NCI-H526 (cell line): ENCODE results near the gene DNAJB11.
"Not testable (repeated sequence)": the region's sequence is repeated elsewhere in the genome, so short reads cannot be mapped to it uniquely, and the experiment has no call there.

Source experiments
- DNase-seq, 2 experiments: peaks; one replicate each; lab custom pipeline; 2025; lab: John Stamatoyannopoulos, UW

DNAJB11 gene

GRCh38 chr3:186570096-186570940, at the start of gene DNAJB11:
Gene DNAJB11, plus strand, starts transcription at chr3:186570720. Its CDS starts 178 bp downstream, at chr3:186570898.
- DNase-seq = peak; percentile 99

- DNase-seq = peak in 1 of 2 experiments; percentile 21
These were observed 49.3 kb upstream of the DNAJB11 start for GRCh38 chr3:186520957-186521842.

GRCh38 chr3:186523022-186523421, 47.5 kb upstream of the DNAJB11 start:
- DNase-seq = no peak

GRCh38 chr3:186523434-186523833, 47.1 kb upstream of the DNAJB11 start:
- no peak for DNase-seq

- no peak for DNase-seq
These were observed 45.9 kb upstream of the DNAJB11 start for GRCh38 chr3:186524616-186525015.

- no peak for DNase-seq
These were observed 44.9 kb upstream of the DNAJB11 start for GRCh38 chr3:186525369-186526255.

GRCh38 chr3:186526256-186526606, 44.3 kb upstream of the DNAJB11 start:
- DNase-seq = no peak

- peak in 1 of 2 experiments; percentile 14 for DNase-seq
These were observed 41.1 kb upstream of the DNAJB11 start for GRCh38 chr3:186529201-186529999.

- DNase-seq = no peak
These were observed 40.1 kb upstream of the DNAJB11 start for GRCh38 chr3:186530415-186530814.

GRCh38 chr3:186531694-186532093, 38.8 kb upstream of the DNAJB11 start:
- not testable (repeated sequence) for DNase-seq

- DNase-seq = no peak
These were observed 37.9 kb upstream of the DNAJB11 start for GRCh38 chr3:186532598-186533072.

- DNase-seq = no peak
These were observed 36.3 kb upstream of the DNAJB11 start for GRCh38 chr3:186534113-186534669.

- DNase-seq = no peak
These were observed 33.4 kb upstream of the DNAJB11 start for GRCh38 chr3:186536883-186537844.

- DNase-seq = no peak
These were observed 31.7 kb upstream of the DNAJB11 start for GRCh38 chr3:186538779-186539178.

- DNase-seq = peak; percentile 8 to 83
These were observed 30.2 kb upstream of the DNAJB11 start for GRCh38 chr3:186540221-186540834.

- no peak for DNase-seq
These were observed 29.7 kb upstream of the DNAJB11 start for GRCh38 chr3:186540835-186541226.

- DNase-seq = no peak
These were observed 26.2 kb upstream of the DNAJB11 start, which contains the start of gene CRYGS for GRCh38 chr3:186544281-186544680. Gene CRYGS, minus strand, starts transcription at chr3:186544380. Its CDS starts 54 bp downstream, at chr3:186544326.

- no peak for DNase-seq
These were observed 21.0 kb upstream of the DNAJB11 start for GRCh38 chr3:186549497-186549896.

- DNase-seq = peak in 1 of 2 experiments; percentile 10
These were observed 19.1 kb upstream of the DNAJB11 start for GRCh38 chr3:186551387-186551786.
